Vagina (tissue), 2 donors: ENCODE data around the gene DNM2.

Experiments
- POLR2A ChIP-seq, 2 donors: fragments of 450-650 bp; IDR thresholded peaks; one replicate each; pipeline ENCODE4 v1.6.1; 2017; ENCODE audit warnings: antibody characterized with exemption in 2 of 2, mild to moderate bottlenecking in 2 of 2, moderate library complexity in 2 of 2
- POLR2AphosphoS5 ChIP-seq, 2 donors: sonication (generic); formaldehyde crosslinking; IDR thresholded peaks; one replicate each; pipeline ENCODE4 v1.9.0; 2017; ENCODE audit warnings: antibody characterized with exemption in 2 of 2, mild to moderate bottlenecking in 2 of 2, low read depth in 1 of 2; ENCODE audit not compliant: insufficient read depth in 1 of 2
- TF ChIP-seq, protein P1 (sequence below), 3 experiments: fragments of 450-650 bp in 2 of 3; fragments of 200-600 bp in 1 of 3; sonication (generic) in 1 of 3; IDR thresholded peaks; one replicate each; pipeline ENCODE4 v1.5.1; 2017 to 2019; ENCODE audit warnings: antibody characterized with exemption in 3 of 3, mild to moderate bottlenecking in 2 of 3, moderate library complexity in 2 of 3

DNA sequence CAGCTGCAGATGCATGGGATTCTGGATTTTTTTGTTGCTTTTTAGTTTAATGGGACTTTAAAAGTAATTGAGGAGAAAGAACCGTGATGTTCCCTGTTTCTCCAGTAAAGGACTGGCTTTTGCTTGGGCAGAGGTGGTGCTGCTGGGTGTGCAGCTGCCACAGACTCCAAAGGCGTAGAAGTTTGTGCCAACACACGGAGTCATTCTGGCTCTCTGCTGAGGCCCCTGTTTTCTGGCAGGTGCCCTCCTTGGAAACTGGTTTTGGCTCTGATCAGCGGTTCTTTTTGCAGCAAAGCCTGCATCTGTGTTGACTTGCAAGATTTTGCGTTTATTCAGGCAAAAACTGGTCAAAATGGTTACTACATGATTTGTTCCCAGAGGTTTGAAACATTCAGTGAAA is 32.7 kb upstream of the DNM2 start:
- TF ChIP-seq, protein P1, sequence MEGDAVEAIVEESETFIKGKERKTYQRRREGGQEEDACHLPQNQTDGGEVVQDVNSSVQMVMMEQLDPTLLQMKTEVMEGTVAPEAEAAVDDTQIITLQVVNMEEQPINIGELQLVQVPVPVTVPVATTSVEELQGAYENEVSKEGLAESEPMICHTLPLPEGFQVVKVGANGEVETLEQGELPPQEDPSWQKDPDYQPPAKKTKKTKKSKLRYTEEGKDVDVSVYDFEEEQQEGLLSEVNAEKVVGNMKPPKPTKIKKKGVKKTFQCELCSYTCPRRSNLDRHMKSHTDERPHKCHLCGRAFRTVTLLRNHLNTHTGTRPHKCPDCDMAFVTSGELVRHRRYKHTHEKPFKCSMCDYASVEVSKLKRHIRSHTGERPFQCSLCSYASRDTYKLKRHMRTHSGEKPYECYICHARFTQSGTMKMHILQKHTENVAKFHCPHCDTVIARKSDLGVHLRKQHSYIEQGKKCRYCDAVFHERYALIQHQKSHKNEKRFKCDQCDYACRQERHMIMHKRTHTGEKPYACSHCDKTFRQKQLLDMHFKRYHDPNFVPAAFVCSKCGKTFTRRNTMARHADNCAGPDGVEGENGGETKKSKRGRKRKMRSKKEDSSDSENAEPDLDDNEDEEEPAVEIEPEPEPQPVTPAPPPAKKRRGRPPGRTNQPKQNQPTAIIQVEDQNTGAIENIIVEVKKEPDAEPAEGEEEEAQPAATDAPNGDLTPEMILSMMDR (IDR thresholded peaks at IDR 0.05) = no peak
- TF ChIP-seq POLR2A (IDR thresholded peaks at IDR 0.05) = no peak
- TF ChIP-seq POLR2AphosphoS5 (IDR thresholded peaks at IDR 0.05; ENCODE audit: insufficient read depth in 1 of 2, low read depth in 1 of 2) = no peak
